ENCODE measurements around the gene NPIPB8. TPM values are rescaled to one million over a fixed set of nuclear protein-coding genes. Genes with fewer than 3 reads are reported as not detected.
A peak's percentile ranks its signal among the peaks of the same experiment; 100 is the strongest.

NPIPB8 gene
- total and polyA plus RNA-seq, 9 of the 15 experiments (the other 6 are each of a cell fraction or from before 2014, with no cell fraction given): 0.16 TPM; not detected in 8

- ATAC-seq (no peak), FAIRE-seq (peak; percentile 26), DNase-seq (ENCODE audit: extremely low read depth in 1 of 4, low spot score in 3 of 4) (no peak)
- Histone ChIP-seq H3K27me3 (ENCODE audit: control insufficient read depth in 2 of 2, insufficient read depth in 2 of 2, low read length in 2 of 2) (no peaks in the 10 kb centered on the region), H4K20me1 (replicated peaks; ENCODE audit: control insufficient read depth, insufficient read depth, low read length) (no peaks in the 10 kb centered on the region), H3K79me2 (ENCODE audit: control insufficient read depth, insufficient read depth, low read length) (no peaks in the 10 kb centered on the region), H3K27ac (ENCODE audit: extremely low read depth, low read depth, low read length) (no peak overlapping the region), H3K4me3 (no peak overlapping the region), H3K4me1 (replicated peaks in 1 of 2; ENCODE audit: control insufficient read depth in 2 of 2, insufficient read depth in 2 of 2, low read length in 2 of 2) (peaks cover 5 to 7% of the 10 kb centered on the region in 2 experiments), H3K36me3 (ENCODE audit: control insufficient read depth, insufficient read depth, low read length) (no peaks in the 10 kb centered on the region), H3K9me1 (ENCODE audit: control insufficient read depth, insufficient read depth, low read length) (peaks cover 4% of the 10 kb centered on the region), H3K9me3 (replicated peaks; ENCODE audit: control insufficient read depth, insufficient read depth, low read depth, low read length) (no peaks in the 10 kb centered on the region), H2AFZ (ENCODE audit: low read depth, low read length) (no peak overlapping the region), H3K9ac (ENCODE audit: insufficient read depth in 1 of 2, low read depth in 2 of 2, low read length in 2 of 2) (no peak overlapping the region), H3K4me2 (ENCODE audit: insufficient read depth, low read length) (no peak overlapping the region)
- ChIA-PET POLR2A (interaction anchor here (0.6 to 1.8 kb wide), 3 partner anchors 9 to 73 kb away, joined by 3 to 6 read pairs (median 3); no protein-coding TSS in a partner anchor), CTCF (ENCODE audit: low intra/inter-chr PET ratio) (no interaction called here)
- WGBS (ENCODE audit: insufficient coverage, low coverage, missing lambda C conversion rate): 49% methylated on average over 3 of the region's 6 CpGs
- in situ Hi-C loops (cut with MboI): loop anchor here (25.0 kb wide), 4 partner anchors 110 to 1610 kb away; partner anchors contain the start of genes EIF3C and EIF3CL
- BruUV-seq (replicated peaks): no TSS peak
- intact Hi-C loops (cut with micrococcal nuclease): no loop called here
- TF ChIP-seq CHD4 (IDR thresholded peaks at IDR 0.05; ENCODE audit: insufficient read depth, insufficient replicate concordance, low read depth, low read length, poor library complexity, severe bottlenecking): no peak
- TF ChIP-seq NFIX (CRISPR knock-in tag; IDR thresholded peaks at IDR 0.05; ENCODE audit: low read depth): no peak
- TF ChIP-seq CTCFL (IDR thresholded peaks at IDR 0.05; ENCODE audit: borderline replicate concordance, insufficient read depth, low read depth, low read length, poor library complexity, severe bottlenecking): no peak
- no peak for TF ChIP-seq HDAC6 (IDR thresholded peaks at IDR 0.05; ENCODE audit: low read depth, low read length)
- no peak for TF ChIP-seq STAT5B (CRISPR knock-in tag; IDR thresholded peaks at IDR 0.05)
- no peak for TF ChIP-seq MAFG (tag; conservative IDR thresholded peaks at IDR 0.05)
- TF ChIP-seq NCOA1 (IDR thresholded peaks at IDR 0.05; ENCODE audit: low read depth): no peak
- no peak for TF ChIP-seq CEBPG (CRISPR knock-in tag; IDR thresholded peaks at IDR 0.05)
- no peak for TF ChIP-seq CEBPG (tag; conservative IDR thresholded peaks at IDR 0.05 in 1 of 2, IDR thresholded peaks at IDR 0.05 in 1 of 2)
- TF ChIP-seq RAD21 (CRISPR knock-in tag; conservative IDR thresholded peaks at IDR 0.05 in 1 of 2, IDR thresholded peaks at IDR 0.05 in 1 of 2): no peak
- TF ChIP-seq MITF (IDR thresholded peaks at IDR 0.05): no peak
- TF ChIP-seq KLF1 (tag; IDR thresholded peaks at IDR 0.05): no peak
- no peak for TF ChIP-seq BCL6 (CRISPR knock-in tag; IDR thresholded peaks at IDR 0.05)
- no peak for TF ChIP-seq SRSF7 (optimal IDR thresholded peaks at IDR 0.05; ENCODE audit: low read depth, low read length)
- no peak for TF ChIP-seq CREB3L1 (IDR thresholded peaks at IDR 0.05; ENCODE audit: borderline replicate concordance, low read depth)
- no peak for TF ChIP-seq TGIF2 (CRISPR knock-in tag; IDR thresholded peaks at IDR 0.05)
These were observed 35.3 kb upstream of the NPIPB8 start for GRCh38 chr16:28602529-28602928.

All from K562 (cell line).